Measurements from ENCODE around the gene ANKRD12. TPM values are rescaled to one million over a fixed set of nuclear protein-coding genes. Genes with fewer than 3 reads are reported as not detected.

ANKRD12 gene
- total RNA-seq, 1 donor from 2014 or later: 26.1 TPM

DNA sequence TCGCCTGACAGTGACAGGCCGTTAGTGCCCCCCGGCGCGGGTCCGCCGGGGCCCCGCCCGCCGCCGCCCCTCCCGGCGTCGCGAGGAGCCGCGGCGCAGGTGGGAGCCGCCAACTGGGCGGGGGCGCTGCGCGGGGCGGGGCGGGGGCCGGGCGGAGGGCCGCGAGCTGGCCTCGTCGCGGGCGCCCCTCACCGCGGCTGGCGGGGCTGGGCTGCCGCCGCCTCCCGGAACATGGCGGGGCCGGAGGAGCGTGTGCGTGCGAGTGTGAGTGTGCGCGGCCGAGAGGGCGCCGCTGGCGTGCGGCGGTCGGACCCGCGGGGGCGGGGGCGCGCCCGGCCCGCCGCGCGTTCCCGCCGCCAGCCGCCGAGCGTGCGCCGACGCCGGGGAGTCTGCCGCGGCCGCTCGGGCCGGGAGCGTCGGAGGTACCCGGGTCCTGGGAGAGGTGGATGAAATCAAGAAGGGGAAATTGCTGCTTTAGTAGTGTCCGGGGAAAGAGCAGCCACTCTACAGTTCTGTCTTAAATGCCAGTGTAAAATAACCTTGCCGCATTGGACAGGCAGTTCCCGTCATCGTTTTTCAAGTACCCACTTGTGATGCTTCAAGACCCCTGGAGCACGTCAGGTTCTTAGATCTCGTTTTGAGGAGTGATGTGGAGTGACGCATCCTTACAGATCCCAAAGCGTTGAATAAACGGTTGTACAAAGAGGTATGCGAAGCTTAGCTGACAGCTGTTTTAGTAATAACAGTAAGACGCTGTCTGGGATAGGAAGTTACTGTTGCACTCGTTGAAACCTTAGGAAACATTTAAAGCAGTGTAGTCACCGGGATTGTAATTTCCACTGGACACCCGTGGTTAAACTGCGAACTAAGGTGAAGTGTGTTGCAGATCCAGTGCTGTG is 836 bp downstream of the ANKRD12 start:
- Histone ChIP-seq H3K27me3 (ENCODE audit: control insufficient read depth in 3 of 3, insufficient read depth in 3 of 3, low read length in 3 of 3) (no peaks in the 10 kb centered on the region), H3K27ac (ENCODE audit: low read depth, low read length) (peak overlapping the region; percentile 97), H3K9me3 (ENCODE audit: control insufficient read depth in 3 of 3, low read length in 3 of 3) (no peaks in the 10 kb centered on the region), H3K4me1 (ENCODE audit: control insufficient read depth in 3 of 3, insufficient read depth in 3 of 3, low read length in 3 of 3) (peaks cover 29 to 45% (median 34%) of the 10 kb centered on the region in 3 donors), H3K36me3 (ENCODE audit: control insufficient read depth in 3 of 3, insufficient read depth in 3 of 3, low read length in 3 of 3) (peaks cover 5 to 12% (median 6%) of the 10 kb centered on the region in 3 donors), H3K9ac (ENCODE audit: low read depth in 1 of 3, low read length in 3 of 3) (peak overlapping the region; percentile 90 to 96 (median 91)), H3K4me3 (ENCODE audit: low read length in 3 of 3) (peak overlapping the region; percentile 92 to 98 (median 96))

DNA sequence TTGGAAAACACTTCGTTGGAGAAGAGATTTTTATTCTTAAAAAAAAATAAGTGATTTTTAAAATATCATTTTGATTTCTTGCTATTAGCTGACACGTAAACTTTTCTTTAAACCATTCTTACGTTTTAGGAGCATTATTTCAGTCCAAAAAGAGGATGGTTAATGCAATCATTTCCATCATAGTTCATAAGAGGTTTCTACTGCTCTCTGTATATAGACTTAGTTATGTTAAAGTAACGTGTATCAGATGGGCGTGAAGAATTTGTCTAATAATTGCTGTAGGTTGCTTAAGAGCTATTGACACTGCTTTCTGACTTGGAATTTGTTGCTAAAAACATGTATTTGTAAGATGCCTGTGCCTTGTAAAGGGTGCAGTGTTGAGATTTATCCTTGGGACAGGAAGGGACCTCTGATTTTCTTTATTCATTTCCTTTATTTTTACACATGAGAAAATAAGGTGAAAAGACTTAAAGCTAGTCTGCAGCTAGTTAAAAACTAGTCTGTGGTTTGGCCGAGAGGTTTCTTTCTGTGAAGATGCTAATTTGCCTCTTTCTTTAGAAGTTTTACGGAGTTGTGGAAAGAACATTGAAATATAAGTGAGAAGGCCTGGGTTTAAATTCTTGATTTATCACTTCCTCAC is 2.9 kb downstream of the ANKRD12 start:
- no peak overlapping the region for H3K27ac ChIP-seq (ENCODE audit: low read depth, low read length)
- H3K9me3 ChIP-seq (ENCODE audit: control insufficient read depth in 3 of 3, low read length in 3 of 3): no peaks in the 10 kb centered on the region
- peaks cover 29 to 45% (median 37%) of the 10 kb centered on the region in 3 donors for H3K4me1 ChIP-seq (ENCODE audit: control insufficient read depth in 3 of 3, insufficient read depth in 3 of 3, low read length in 3 of 3)
- H3K36me3 ChIP-seq (ENCODE audit: control insufficient read depth in 3 of 3, insufficient read depth in 3 of 3, low read length in 3 of 3): peaks cover 0 to 3% (median 0%) of the 10 kb centered on the region in 3 donors
- H3K9ac ChIP-seq (ENCODE audit: low read depth in 1 of 3, low read length in 3 of 3): peak overlapping the region; percentile 43 to 96 (median 88)
- peak overlapping the region; percentile 22 to 98 (median 92) for H3K4me3 ChIP-seq (ENCODE audit: low read length in 3 of 3)
- H3K27me3 ChIP-seq (ENCODE audit: control insufficient read depth in 3 of 3, insufficient read depth in 3 of 3, low read length in 3 of 3): no peaks in the 10 kb centered on the region

DNA sequence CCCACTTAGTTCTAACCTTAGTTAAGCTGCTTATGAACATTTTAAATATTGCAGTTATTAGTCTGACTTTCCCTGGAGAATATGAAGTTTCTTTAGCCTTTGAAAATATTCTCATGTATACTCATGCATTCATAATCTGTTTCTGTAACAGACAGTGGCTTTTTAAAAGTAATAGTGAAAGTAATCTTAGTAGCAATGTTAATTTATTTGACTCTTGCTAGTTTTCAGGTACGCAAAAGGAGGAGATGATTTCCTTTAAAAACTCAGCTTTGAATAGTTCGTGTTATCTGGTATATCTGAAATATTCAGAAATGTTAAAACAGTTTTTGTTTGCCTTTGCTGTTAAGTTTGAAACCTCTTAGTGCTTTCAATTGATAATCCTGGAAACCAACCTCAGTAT is 3.8 kb downstream of the ANKRD12 start:
- Histone ChIP-seq H3K4me1 (ENCODE audit: control insufficient read depth in 3 of 3, insufficient read depth in 3 of 3, low read length in 3 of 3) (peaks cover 26 to 44% (median 35%) of the 10 kb centered on the region in 3 donors), H3K9ac (ENCODE audit: low read depth in 1 of 3, low read length in 3 of 3) (peak overlapping the region; percentile 1 to 88 (median 23)), H3K9me3 (ENCODE audit: control insufficient read depth in 3 of 3, low read length in 3 of 3) (no peaks in the 10 kb centered on the region), H3K27me3 (ENCODE audit: control insufficient read depth in 3 of 3, insufficient read depth in 3 of 3, low read length in 3 of 3) (no peaks in the 10 kb centered on the region), H3K4me3 (ENCODE audit: low read length in 3 of 3) (peak overlapping the region in 2 of 3 donors; percentile 12 to 13), H3K27ac (ENCODE audit: low read depth, low read length) (no peak overlapping the region), H3K36me3 (ENCODE audit: control insufficient read depth in 3 of 3, insufficient read depth in 3 of 3, low read length in 3 of 3) (peaks cover 0 to 3% (median 0%) of the 10 kb centered on the region in 3 donors)

DNA sequence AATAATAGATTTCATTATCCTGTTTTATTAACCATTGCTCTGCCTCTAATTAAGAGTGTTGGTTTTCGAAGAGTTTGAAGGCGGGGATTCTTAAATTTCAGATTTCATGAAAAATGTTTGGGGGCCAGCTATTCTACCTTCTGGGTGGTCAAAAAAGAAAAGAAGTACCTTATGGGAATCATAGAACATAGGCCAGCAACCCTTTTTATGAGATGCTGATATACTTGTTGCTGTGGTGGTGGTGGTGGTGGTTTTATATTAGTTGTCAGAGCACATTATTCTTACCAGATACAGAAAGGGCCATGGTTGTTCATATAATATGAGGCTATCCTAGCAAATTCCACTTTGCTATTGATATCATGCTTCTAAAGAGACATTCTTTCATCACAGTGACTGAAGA is 4.4 kb downstream of the ANKRD12 start:
- H3K9ac ChIP-seq (ENCODE audit: low read depth in 1 of 3, low read length in 3 of 3): peak overlapping the region in 2 of 3 donors; percentile 1 to 88
- no peaks in the 10 kb centered on the region for H3K27me3 ChIP-seq (ENCODE audit: control insufficient read depth in 3 of 3, insufficient read depth in 3 of 3, low read length in 3 of 3)
- peaks cover 0 to 3% (median 0%) of the 10 kb centered on the region in 3 donors for H3K36me3 ChIP-seq (ENCODE audit: control insufficient read depth in 3 of 3, insufficient read depth in 3 of 3, low read length in 3 of 3)
- H3K4me3 ChIP-seq (ENCODE audit: low read length in 3 of 3): no peak overlapping the region
- H3K27ac ChIP-seq (ENCODE audit: low read depth, low read length): no peak overlapping the region
- H3K4me1 ChIP-seq (ENCODE audit: control insufficient read depth in 3 of 3, insufficient read depth in 3 of 3, low read length in 3 of 3): peaks cover 23 to 46% (median 33%) of the 10 kb centered on the region in 3 donors
- H3K9me3 ChIP-seq (ENCODE audit: control insufficient read depth in 3 of 3, low read length in 3 of 3): no peaks in the 10 kb centered on the region

DNA sequence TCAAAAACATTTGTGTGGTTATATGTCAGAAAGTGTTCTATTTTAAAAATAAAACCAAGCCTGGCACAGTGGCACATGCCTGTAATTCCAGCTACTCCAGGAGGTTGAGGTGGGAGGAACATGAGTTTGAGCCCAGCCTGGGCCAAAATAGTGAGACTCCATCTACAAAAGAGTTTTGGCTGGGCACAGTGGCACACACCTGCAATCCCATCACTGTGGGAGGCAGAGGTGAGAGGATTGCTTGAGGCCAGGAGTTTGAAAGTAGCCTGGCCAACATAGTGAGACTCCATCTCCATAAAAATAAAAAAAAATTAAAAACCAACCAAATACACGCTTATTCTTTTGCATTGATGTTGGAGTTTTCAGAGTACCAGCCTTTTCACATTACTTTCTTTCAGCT is 9.6 kb downstream of the ANKRD12 start:
- no peak overlapping the region for H3K4me3 ChIP-seq (ENCODE audit: low read length in 3 of 3)
- H3K36me3 ChIP-seq (ENCODE audit: control insufficient read depth in 3 of 3, insufficient read depth in 3 of 3, low read length in 3 of 3): no peaks in the 10 kb centered on the region
- no peak overlapping the region for H3K27ac ChIP-seq (ENCODE audit: low read depth, low read length)
- no peaks in the 10 kb centered on the region for H3K27me3 ChIP-seq (ENCODE audit: control insufficient read depth in 3 of 3, insufficient read depth in 3 of 3, low read length in 3 of 3)
- H3K9ac ChIP-seq (ENCODE audit: low read depth in 1 of 3, low read length in 3 of 3): peak overlapping the region in 1 of 3 donors; percentile 17
- H3K9me3 ChIP-seq (ENCODE audit: control insufficient read depth in 3 of 3, low read length in 3 of 3): no peaks in the 10 kb centered on the region
- peaks cover 25 to 40% (median 39%) of the 10 kb centered on the region in 3 donors for H3K4me1 ChIP-seq (ENCODE audit: control insufficient read depth in 3 of 3, insufficient read depth in 3 of 3, low read length in 3 of 3)

DNA sequence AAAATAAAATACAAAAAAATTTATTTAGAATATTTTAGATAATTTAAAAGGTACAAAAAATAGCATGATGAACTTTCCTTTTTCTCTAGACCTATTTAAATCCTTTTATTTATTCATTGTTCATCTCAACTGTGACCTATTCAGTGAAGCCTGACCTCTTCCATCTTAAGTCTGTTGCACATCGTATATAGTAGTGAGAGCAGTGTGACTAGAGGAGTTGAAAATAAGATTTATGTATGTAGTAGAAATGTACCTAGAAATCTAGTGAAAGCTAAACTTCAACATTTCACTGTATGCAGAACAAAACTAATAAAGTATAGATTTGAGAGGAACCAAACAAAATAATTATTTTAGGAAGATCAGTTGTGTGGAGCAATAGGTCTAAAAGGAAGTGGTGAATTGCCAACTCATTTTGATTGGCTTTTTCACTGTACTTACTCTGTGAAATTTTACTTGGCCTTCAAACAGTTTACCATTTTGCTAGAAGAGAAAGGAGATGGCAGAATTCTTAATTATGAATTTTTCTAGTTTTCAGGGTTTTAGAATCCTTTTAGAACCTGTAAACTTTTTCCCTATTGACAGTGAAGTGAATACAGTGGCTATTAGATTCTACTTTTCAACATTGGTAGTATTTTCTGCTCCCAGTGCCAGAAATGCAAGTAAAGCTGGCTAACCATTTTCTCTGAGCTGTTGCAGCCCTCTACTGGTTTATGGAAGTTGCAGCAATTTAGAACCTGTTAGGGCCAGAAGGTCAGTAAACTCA is 11.0 kb downstream of the ANKRD12 start:
- H3K27ac ChIP-seq (ENCODE audit: low read depth, low read length): peak overlapping the region; percentile 9
- H3K27me3 ChIP-seq (ENCODE audit: control insufficient read depth in 3 of 3, insufficient read depth in 3 of 3, low read length in 3 of 3): no peaks in the 10 kb centered on the region
- H3K9me3 ChIP-seq (ENCODE audit: control insufficient read depth in 3 of 3, low read length in 3 of 3): no peaks in the 10 kb centered on the region
- H3K36me3 ChIP-seq (ENCODE audit: control insufficient read depth in 3 of 3, insufficient read depth in 3 of 3, low read length in 3 of 3): no peaks in the 10 kb centered on the region
- H3K4me3 ChIP-seq (ENCODE audit: low read length in 3 of 3): no peak overlapping the region
- peaks cover 25 to 34% (median 30%) of the 10 kb centered on the region in 3 donors for H3K4me1 ChIP-seq (ENCODE audit: control insufficient read depth in 3 of 3, insufficient read depth in 3 of 3, low read length in 3 of 3)
- peak overlapping the region in 2 of 3 donors; percentile 37 to 46 for H3K9ac ChIP-seq (ENCODE audit: low read depth in 1 of 3, low read length in 3 of 3)

DNA sequence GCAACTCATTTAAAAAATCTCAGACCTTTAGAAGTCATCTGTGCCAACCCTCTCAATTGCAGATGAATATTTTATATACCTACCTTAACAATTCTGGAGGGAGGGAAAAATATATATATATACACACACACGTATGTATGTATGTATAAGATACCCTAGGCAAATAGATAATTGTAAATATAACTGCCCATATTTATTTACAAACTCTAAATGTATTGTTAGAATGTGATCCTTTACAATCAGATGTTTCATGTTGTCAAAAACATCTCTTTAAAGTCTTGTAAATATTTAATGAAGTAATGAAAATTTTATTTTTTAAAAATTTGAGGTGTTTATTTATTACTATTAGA is 11.6 kb downstream of the ANKRD12 start:
- Histone ChIP-seq H3K9ac (ENCODE audit: low read depth in 1 of 3, low read length in 3 of 3) (no peak overlapping the region), H3K9me3 (ENCODE audit: control insufficient read depth in 3 of 3, low read length in 3 of 3) (no peaks in the 10 kb centered on the region)

DNA sequence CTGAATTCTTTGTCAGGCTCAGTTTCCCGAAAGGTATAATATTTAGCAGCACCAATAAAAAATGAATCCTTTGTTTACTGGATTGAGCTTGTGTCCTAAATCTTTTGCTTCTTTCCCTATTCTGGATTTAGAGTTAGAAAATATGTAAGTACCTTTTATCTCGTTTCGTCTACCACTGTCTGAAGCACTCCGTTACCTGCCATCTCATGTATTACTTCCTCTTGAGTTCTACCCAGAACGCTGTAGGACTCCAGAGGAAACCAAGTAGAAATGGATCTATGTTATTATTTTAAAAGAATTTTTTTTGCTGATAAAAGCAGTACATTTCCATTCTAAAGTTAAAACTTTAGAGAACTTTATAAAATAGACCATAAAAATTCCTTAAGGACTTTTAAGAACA is 13.5 kb downstream of the ANKRD12 start:
- Histone ChIP-seq H3K4me3 (ENCODE audit: low read length in 3 of 3) (no peak overlapping the region), H3K4me1 (ENCODE audit: control insufficient read depth in 3 of 3, insufficient read depth in 3 of 3, low read length in 3 of 3) (peaks cover 22 to 36% (median 28%) of the 10 kb centered on the region in 3 donors)

More for the DNA sequence above, 11.6 kb downstream of the ANKRD12 start:
- Histone ChIP-seq H3K27me3 (ENCODE audit: control insufficient read depth in 3 of 3, insufficient read depth in 3 of 3, low read length in 3 of 3) (no peaks in the 10 kb centered on the region), H3K4me1 (ENCODE audit: control insufficient read depth in 3 of 3, insufficient read depth in 3 of 3, low read length in 3 of 3) (peaks cover 25 to 39% (median 30%) of the 10 kb centered on the region in 3 donors), H3K27ac (ENCODE audit: low read depth, low read length) (no peak overlapping the region), H3K4me3 (ENCODE audit: low read length in 3 of 3) (no peak overlapping the region), H3K36me3 (ENCODE audit: control insufficient read depth in 3 of 3, insufficient read depth in 3 of 3, low read length in 3 of 3) (no peaks in the 10 kb centered on the region)

DNA sequence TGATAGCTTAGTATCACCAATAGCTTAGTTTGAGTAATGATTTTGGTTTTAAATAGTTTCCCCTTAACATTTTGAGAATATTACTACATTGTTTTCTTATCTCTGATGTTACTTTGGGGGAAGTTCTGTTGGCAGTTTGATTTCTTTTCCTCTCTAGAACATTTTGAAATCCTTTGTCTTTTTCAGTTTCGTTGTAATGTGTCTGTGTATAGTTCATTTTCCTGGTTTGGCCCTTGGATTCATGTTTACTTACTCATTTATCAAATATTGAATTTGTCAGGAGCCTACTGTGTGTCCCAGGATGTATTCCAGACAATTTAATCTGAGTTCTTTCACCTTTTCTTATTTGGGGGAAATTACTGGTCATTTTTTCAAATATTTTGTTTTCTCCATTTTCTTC is 16.7 kb downstream of the ANKRD12 start:
- Histone ChIP-seq H3K9ac (ENCODE audit: low read depth in 1 of 3, low read length in 3 of 3) (no peak overlapping the region), H3K36me3 (ENCODE audit: control insufficient read depth in 3 of 3, insufficient read depth in 3 of 3, low read length in 3 of 3) (no peaks in the 10 kb centered on the region), H3K4me3 (ENCODE audit: low read length in 3 of 3) (no peak overlapping the region), H3K4me1 (ENCODE audit: control insufficient read depth in 3 of 3, insufficient read depth in 3 of 3, low read length in 3 of 3) (peaks cover 0 to 13% (median 3%) of the 10 kb centered on the region in 3 donors), H3K9me3 (ENCODE audit: control insufficient read depth in 3 of 3, low read length in 3 of 3) (no peaks in the 10 kb centered on the region), H3K27me3 (ENCODE audit: control insufficient read depth in 3 of 3, insufficient read depth in 3 of 3, low read length in 3 of 3) (no peaks in the 10 kb centered on the region), H3K27ac (ENCODE audit: low read depth, low read length) (no peak overlapping the region)

More for the DNA sequence above, 13.5 kb downstream of the ANKRD12 start:
- H3K9me3 ChIP-seq (ENCODE audit: control insufficient read depth in 3 of 3, low read length in 3 of 3): no peaks in the 10 kb centered on the region
- no peak overlapping the region for H3K27ac ChIP-seq (ENCODE audit: low read depth, low read length)
- H3K36me3 ChIP-seq (ENCODE audit: control insufficient read depth in 3 of 3, insufficient read depth in 3 of 3, low read length in 3 of 3): no peaks in the 10 kb centered on the region
- no peak overlapping the region for H3K9ac ChIP-seq (ENCODE audit: low read depth in 1 of 3, low read length in 3 of 3)
- H3K27me3 ChIP-seq (ENCODE audit: control insufficient read depth in 3 of 3, insufficient read depth in 3 of 3, low read length in 3 of 3): no peaks in the 10 kb centered on the region
